Liver (tissue), 9 donors: ENCODE measurements around the gene RGMA. TPM values are rescaled to one million over a fixed set of nuclear protein-coding genes. Genes with fewer than 3 reads are reported as not detected.

ENCODE experiments used
- DNase-seq: peaks from one replicate; pipeline ENCODE4 v3.0.0-alpha.2; 2017; ENCODE audit warnings: low spot score
- H3K27ac ChIP-seq, 2 donors: one replicate each; pipeline ENCODE4 v1.7.0; 2013; ENCODE audit warnings: inconsistent platforms in 2 of 2, low read length in 2 of 2, control low read depth in 1 of 2, low read depth in 1 of 2, mild to moderate bottlenecking in 1 of 2
- H3K27me3 ChIP-seq, 4 donors: one replicate each; pipeline versions ENCODE4 v1.6.1 to v1.7.0; 2013; ENCODE audit warnings: low read length in 3 of 4, inconsistent platforms in 1 of 4, mild to moderate bottlenecking in 1 of 4, moderate library complexity in 1 of 4; ENCODE audit not compliant: control insufficient read depth in 4 of 4, insufficient read depth in 4 of 4
- H3K36me3 ChIP-seq, 4 donors: one replicate each; pipeline versions ENCODE4 v1.6.1 to v1.7.0; 2013; ENCODE audit warnings: low read length in 3 of 4, mild to moderate bottlenecking in 3 of 4, low read depth in 1 of 4, moderate library complexity in 1 of 4; ENCODE audit not compliant: control insufficient read depth in 4 of 4, insufficient read depth in 3 of 4
- H3K4me1 ChIP-seq, 4 donors: one replicate each; pipeline versions ENCODE4 v1.6.1 to v1.7.0; 2013; ENCODE audit warnings: low read length in 3 of 4, mild to moderate bottlenecking in 3 of 4, moderate library complexity in 1 of 4; ENCODE audit not compliant: control insufficient read depth in 4 of 4, insufficient read depth in 4 of 4
- H3K4me3 ChIP-seq, 3 donors: one replicate each; pipeline versions ENCODE4 v1.6.1 to v1.7.0; 2013; ENCODE audit warnings: low read length in 3 of 3, control low read depth in 1 of 3, low read depth in 1 of 3, mild to moderate bottlenecking in 1 of 3
- H3K9ac ChIP-seq, 2 donors: one replicate each; pipeline ENCODE4 v1.7.0; 2013; ENCODE audit warnings: low read length in 2 of 2, mild to moderate bottlenecking in 2 of 2, moderate library complexity in 2 of 2, control low read depth in 1 of 2, low read depth in 1 of 2
- H3K9me3 ChIP-seq, 4 donors: one replicate each; pipeline versions ENCODE4 v1.6.1 to v1.7.0; 2013; ENCODE audit warnings: low read length in 3 of 4; ENCODE audit not compliant: control insufficient read depth in 4 of 4
- CTCF ChIP-seq: fragments of 150-350 bp; IDR thresholded peaks from 2 replicates; pipeline ENCODE4 v1.5.1; 2017; ENCODE audit warnings: improper control_type of control experiment, low read depth, low read length; ENCODE audit not compliant: missing input control
- EGR1 ChIP-seq, 2 donors: IDR thresholded peaks; 2 replicates each; pipeline ENCODE4 v1.6.1; 2016 to 2018; ENCODE audit warnings: antibody characterized with exemption in 2 of 2, low read depth in 2 of 2
- FOXA1 ChIP-seq: IDR thresholded peaks from 2 replicates; pipeline ENCODE4 v1.6.1; 2016; ENCODE audit warnings: antibody characterized with exemption
- FOXA2 ChIP-seq: IDR thresholded peaks from 2 replicates; pipeline ENCODE4 v1.6.1; 2016; ENCODE audit warnings: antibody characterized with exemption
- GABPA ChIP-seq, 2 donors: IDR thresholded peaks in 1 of 2; conservative IDR thresholded peaks in 1 of 2; 2 replicates each; pipeline ENCODE4 v1.6.1; 2016; ENCODE audit warnings: antibody characterized with exemption in 2 of 2, mild to moderate bottlenecking in 1 of 2, moderate library complexity in 1 of 2
- HNF4A ChIP-seq, 2 donors: conservative IDR thresholded peaks; 2 replicates each; pipeline ENCODE4 v1.6.1; 2016; ENCODE audit warnings: antibody characterized with exemption in 2 of 2, mild to moderate bottlenecking in 2 of 2
- JUND ChIP-seq, 2 donors: IDR thresholded peaks; 2 replicates each; pipeline ENCODE4 v1.6.1; 2016; ENCODE audit warnings: antibody characterized with exemption in 2 of 2
- MAX ChIP-seq: IDR thresholded peaks from 2 replicates; pipeline ENCODE4 v1.6.1; 2016; ENCODE audit warnings: antibody characterized with exemption
- NR2F2 ChIP-seq: IDR thresholded peaks from 2 replicates; pipeline ENCODE4 v1.6.1; 2016; ENCODE audit warnings: antibody characterized with exemption
- RAD21 ChIP-seq, 2 donors: IDR thresholded peaks; 2 replicates each; pipeline ENCODE4 v1.6.1; 2016; ENCODE audit warnings: antibody characterized with exemption in 2 of 2, mild to moderate bottlenecking in 2 of 2
- RXRA ChIP-seq, 2 donors: IDR thresholded peaks; 2 replicates each; pipeline ENCODE4 v1.6.1; 2017 to 2018; ENCODE audit warnings: antibody characterized with exemption in 2 of 2, mild to moderate bottlenecking in 1 of 2
- SP1 ChIP-seq: IDR thresholded peaks from 2 replicates; pipeline ENCODE4 v1.6.1; 2018; ENCODE audit warnings: antibody characterized with exemption, mild to moderate bottlenecking
- TAF1 ChIP-seq: conservative IDR thresholded peaks from 2 replicates; pipeline ENCODE4 v1.6.1; 2016; ENCODE audit warnings: antibody characterized with exemption, mild to moderate bottlenecking
- YY1 ChIP-seq: IDR thresholded peaks from 2 replicates; pipeline ENCODE4 v1.6.1; 2016; ENCODE audit warnings: antibody characterized with exemption, mild to moderate bottlenecking
- WGBS: extraction: QIAGEN DNeasy Blood & Tissue Kit; methylation state at CpG from one replicate; pipeline ENCODE4 v1.1.7; 2013; 5-methylcytosine and 5-hydroxymethylcytosine counted together
- polyA plus RNA-seq, 2 donors: library from polyadenylated mRNA; stranded (reverse) in 1 of 2; unstranded in 1 of 2; fragments of 200-250 nt in 1 of 2; fragments of >200 nt in 1 of 2; fragmentation: Nextera tagmentation in 1 of 2; extraction: Ambion mirVana in 1 of 2; gene quantifications; one replicate each; pipeline versions ENCODE4 v1.2.1 to v1.2.3, GENCODE V29; 2013 to 2015
- total RNA-seq, 2 donors: library from RNA; depleted of rRNA; stranded (reverse); fragments of >200 nt; gene quantifications; one replicate each; pipeline ENCODE4 v1.2.3, GENCODE V29; 2014
- TF ChIP-seq, protein P1 (sequence below): IDR thresholded peaks from 2 replicates; pipeline ENCODE4 v1.6.1; 2016; ENCODE audit warnings: antibody characterized with exemption
- TF ChIP-seq, protein P2 (sequence below): IDR thresholded peaks from 2 replicates; pipeline ENCODE4 v1.6.1; 2016; ENCODE audit warnings: antibody characterized with exemption
- donor health status: healthy.
- donor health status: healthy.
- donor health status: healthy.
- donor health status: healthy.
- donor health status: healthy.

Gene RGMA
- total and polyA plus RNA-seq, 4 donors = 0.15 to 0.33 (median 0.18) TPM; not detected in 1

GRCh38 chr15:93018574-93018973 is 70.4 kb downstream of the RGMA start:
- TF ChIP-seq NR2F2 (no peak), RAD21 (IDR thresholded peaks at IDR 0.05) (peak in 1 of 2 donors; percentile 3)
- no peak for DNase-seq

GRCh38 chr15:93017526-93017925 is 71.5 kb downstream of the RGMA start:
- Histone ChIP-seq H3K27me3 (no peaks in the 10 kb centered on the region), H3K9me3 (no peaks in the 10 kb centered on the region), H3K27ac (no peak overlapping the region)

More at GRCh38 chr15:93018574-93018973, 70.4 kb downstream of the RGMA start:
- WGBS = 89% methylated on average over 4 of the region's 4 CpGs
- H3K27me3 ChIP-seq = no peaks in the 10 kb centered on the region
- H3K27ac ChIP-seq = no peak overlapping the region
- H3K9me3 ChIP-seq = no peaks in the 10 kb centered on the region
- peaks cover 38 to 90% (median 81%) of the 10 kb centered on the region in 4 donors for H3K36me3 ChIP-seq
- H3K4me1 ChIP-seq = no peaks in the 10 kb centered on the region
- no peak overlapping the region for H3K9ac ChIP-seq
- H3K4me3 ChIP-seq = no peak overlapping the region

DNA sequence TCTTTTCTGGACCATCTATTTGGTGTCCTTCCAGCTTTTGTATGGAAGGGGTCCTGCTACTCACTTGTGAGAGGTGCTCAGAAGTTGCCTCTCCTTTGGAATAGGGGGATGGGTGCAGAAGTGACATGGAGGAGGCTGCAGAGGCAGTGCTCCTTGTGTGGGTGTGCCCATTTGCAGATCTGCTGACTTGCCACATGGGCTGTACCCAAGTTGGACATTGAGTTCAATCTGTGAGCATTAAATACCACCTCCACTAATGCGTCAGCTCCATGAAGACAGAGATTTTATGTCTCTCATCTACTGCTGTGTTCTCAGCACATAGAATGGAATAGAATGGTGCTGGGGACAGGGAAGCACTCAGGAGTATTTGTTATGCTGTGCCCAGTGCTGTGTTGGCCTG is 76.2 kb downstream of the RGMA start:
- WGBS = 97% methylated on average over 1 of the region's 1 CpG
- H3K36me3 ChIP-seq = peaks cover 18 to 94% (median 81%) of the 10 kb centered on the region in 4 donors
- no peaks in the 10 kb centered on the region for H3K9me3 ChIP-seq
- TF ChIP-seq, protein P1, sequence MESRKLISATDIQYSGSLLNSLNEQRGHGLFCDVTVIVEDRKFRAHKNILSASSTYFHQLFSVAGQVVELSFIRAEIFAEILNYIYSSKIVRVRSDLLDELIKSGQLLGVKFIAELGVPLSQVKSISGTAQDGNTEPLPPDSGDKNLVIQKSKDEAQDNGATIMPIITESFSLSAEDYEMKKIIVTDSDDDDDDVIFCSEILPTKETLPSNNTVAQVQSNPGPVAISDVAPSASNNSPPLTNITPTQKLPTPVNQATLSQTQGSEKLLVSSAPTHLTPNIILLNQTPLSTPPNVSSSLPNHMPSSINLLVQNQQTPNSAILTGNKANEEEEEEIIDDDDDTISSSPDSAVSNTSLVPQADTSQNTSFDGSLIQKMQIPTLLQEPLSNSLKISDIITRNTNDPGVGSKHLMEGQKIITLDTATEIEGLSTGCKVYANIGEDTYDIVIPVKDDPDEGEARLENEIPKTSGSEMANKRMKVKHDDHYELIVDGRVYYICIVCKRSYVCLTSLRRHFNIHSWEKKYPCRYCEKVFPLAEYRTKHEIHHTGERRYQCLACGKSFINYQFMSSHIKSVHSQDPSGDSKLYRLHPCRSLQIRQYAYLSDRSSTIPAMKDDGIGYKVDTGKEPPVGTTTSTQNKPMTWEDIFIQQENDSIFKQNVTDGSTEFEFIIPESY = no peak
- TF ChIP-seq NR2F2 (no peak), FOXA2 (no peak), FOXA1 (no peak), CTCF (no peak), YY1 (no peak), EGR1 (IDR thresholded peaks at IDR 0.05; ENCODE audit: low read depth in 2 of 2) (no peak), RXRA (IDR thresholded peaks at IDR 0.05) (no peak), SP1 (no peak), RAD21 (IDR thresholded peaks at IDR 0.05) (no peak), MAX (no peak), TAF1 (no peak), JUND (IDR thresholded peaks at IDR 0.05) (no peak), HNF4A (conservative IDR thresholded peaks at IDR 0.05) (no peak), GABPA (IDR thresholded peaks at IDR 0.05 in 1 of 2, conservative IDR thresholded peaks at IDR 0.05 in 1 of 2) (no peak)
- TF ChIP-seq, protein P2, sequence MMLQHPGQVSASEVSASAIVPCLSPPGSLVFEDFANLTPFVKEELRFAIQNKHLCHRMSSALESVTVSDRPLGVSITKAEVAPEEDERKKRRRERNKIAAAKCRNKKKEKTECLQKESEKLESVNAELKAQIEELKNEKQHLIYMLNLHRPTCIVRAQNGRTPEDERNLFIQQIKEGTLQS = no peak
- DNase-seq = no peak
- H3K4me1 ChIP-seq = no peaks in the 10 kb centered on the region
- H3K27ac ChIP-seq = no peak overlapping the region
- no peaks in the 10 kb centered on the region for H3K27me3 ChIP-seq
- H3K9ac ChIP-seq = no peak overlapping the region
- H3K4me3 ChIP-seq = no peak overlapping the region

More at GRCh38 chr15:93017526-93017925, 71.5 kb downstream of the RGMA start:
- no peak overlapping the region for H3K9ac ChIP-seq
- DNase-seq = no peak
- peaks cover 40 to 92% (median 84%) of the 10 kb centered on the region in 4 donors for H3K36me3 ChIP-seq
- TF ChIP-seq EGR1 (IDR thresholded peaks at IDR 0.05; ENCODE audit: low read depth in 2 of 2) = no peak
- no peak for TF ChIP-seq HNF4A (conservative IDR thresholded peaks at IDR 0.05)
- TF ChIP-seq SP1 = no peak
- TF ChIP-seq YY1 = no peak
- no peak overlapping the region for H3K4me3 ChIP-seq
- no peaks in the 10 kb centered on the region for H3K4me1 ChIP-seq
- WGBS = 87% methylated on average over 6 of the region's 6 CpGs
